Brain microvascular endothelial cell (primary cell): ENCODE data around the gene TRIM10.
"Not testable (repeated sequence)": the region's sequence is repeated elsewhere in the genome, so short reads cannot be mapped to it uniquely, and the experiment has no call there.

ENCODE experiments used
- DNase-seq: peaks from one replicate; pipeline ENCODE4 v3.0.0-alpha.2; 2020
- H3K27ac ChIP-seq: fragments of 250-450 bp; sonication (Bioruptor Pico); 2 replicates; pipeline ENCODE4 v1.5.1; 2020; ENCODE audit warnings: mild to moderate bottlenecking, moderate library complexity
- H3K27me3 ChIP-seq: fragments of 250-450 bp; sonication (Bioruptor Pico); replicated peaks from 2 replicates; pipeline ENCODE4 v1.5.1; 2020; ENCODE audit warnings: mild to moderate bottlenecking
- H3K36me3 ChIP-seq: fragments of 250-450 bp; sonication (Bioruptor Pico); replicated peaks from 2 replicates; pipeline ENCODE4 v1.5.1; 2020; ENCODE audit warnings: mild to moderate bottlenecking
- H3K4me3 ChIP-seq: 2 replicates; pipeline ENCODE4 v1.5.1; 2011; ENCODE audit warnings: low read depth, mild to moderate bottlenecking, control low read depth, low read length, moderate library complexity
- CTCF ChIP-seq: IDR thresholded peaks from 2 replicates; pipeline ENCODE4 v1.5.1; 2011; ENCODE audit warnings: low read depth, mild to moderate bottlenecking, moderate library complexity, low read length, control low read depth, inconsistent platforms; ENCODE audit errors: missing control alignments
- in situ Hi-C: cut with HindIII; loops from 2 replicates; pipeline ENCODE4 v1.10.0; 2017; ENCODE audit warnings: low sequenced_read_pairs, low pct_ligation_motif_present

The TRIM10 gene

GRCh38 chr6:30130179-30130679 lies 30.8 kb downstream of the TRIM10 start:
- no peak for DNase-seq
- Histone ChIP-seq H3K27me3 (peaks cover 63% of the 10 kb centered on the region), H3K4me3 (no peak overlapping the region), H3K27ac (no peak overlapping the region), H3K36me3 (no peaks in the 10 kb centered on the region)
- no peak for TF ChIP-seq CTCF
- in situ Hi-C loops: no loop called here

GRCh38 chr6:30129265-30130178 lies 31.5 kb downstream of the TRIM10 start:
- TF ChIP-seq CTCF: no peak
- no peak for DNase-seq
- Histone ChIP-seq H3K27ac (no peak overlapping the region), H3K36me3 (no peaks in the 10 kb centered on the region), H3K4me3 (no peak overlapping the region), H3K27me3 (peaks cover 62% of the 10 kb centered on the region)
- in situ Hi-C loops: no loop called here

- Histone ChIP-seq H3K27ac (no peak overlapping the region), H3K36me3 (no peaks in the 10 kb centered on the region), H3K4me3 (no peak overlapping the region), H3K27me3 (peaks cover 59% of the 10 kb centered on the region)
- in situ Hi-C loops: no loop called here
- no peak for DNase-seq
- TF ChIP-seq CTCF: no peak
Observed at GRCh38 chr6:30127238-30128093, 33.5 kb downstream of the TRIM10 start.

- Histone ChIP-seq H3K27me3 (peaks cover 22% of the 10 kb centered on the region), H3K36me3 (no peaks in the 10 kb centered on the region), H3K27ac (no peak overlapping the region), H3K4me3 (no peak overlapping the region)
- in situ Hi-C loops: no loop called here
- no peak for DNase-seq
- no peak for TF ChIP-seq CTCF
Observed at GRCh38 chr6:30122515-30122914, 38.5 kb downstream of the TRIM10 start.

GRCh38 chr6:30121446-30122366 lies 39.3 kb downstream of the TRIM10 start:
- no peaks in the 10 kb centered on the region for H3K36me3 ChIP-seq
- H3K27me3 ChIP-seq: peaks cover 14% of the 10 kb centered on the region
- H3K27ac ChIP-seq: no peak overlapping the region
- in situ Hi-C loops: no loop called here
- H3K4me3 ChIP-seq: no peak overlapping the region
- no peak for TF ChIP-seq CTCF
- no peak for DNase-seq

- H3K27ac ChIP-seq, H3K27me3 ChIP-seq, H3K4me3 ChIP-seq, H3K36me3 ChIP-seq, DNase-seq, in situ Hi-C loops: not testable (repeated sequence)
Observed at GRCh38 chr6:30118691-30119090, 42.3 kb downstream of the TRIM10 start.
